SK-N-SH treated with all-trans-retinoic acid at 6 μM for 48 hours (cell line): Measurements from ENCODE around the gene CADM2.

Source experiments
- ATAC-seq: fragments of 200-7000 bp; cut with Tn5 transposase; 3 replicates; pipeline ENCODE4 v1.9.1; 2020; ENCODE audit warnings: mild to moderate bottlenecking, moderate library complexity
- ARNTL ChIP-seq: fragments of 450-650 bp; formaldehyde crosslinking; IDR thresholded peaks from 2 replicates; pipeline ENCODE4 v1.5.0; 2020; ENCODE audit warnings: low read depth, mild to moderate bottlenecking, moderate library complexity, borderline replicate concordance
- BACH2 ChIP-seq: fragments of 250-450 bp; sonication (Bioruptor Pico); IDR thresholded peaks from 2 replicates; pipeline ENCODE4 v1.9.0; 2021; ENCODE audit warnings: mild to moderate bottlenecking, borderline replicate concordance
- CSDC2 ChIP-seq: fragments of 250-450 bp; sonication (Bioruptor Pico); IDR thresholded peaks from 2 replicates; pipeline ENCODE4 v1.5.0; 2020; ENCODE audit warnings: mild to moderate bottlenecking, moderate library complexity
- ESRRG ChIP-seq: fragments of 250-450 bp; sonication (Bioruptor Pico); IDR thresholded peaks from 2 replicates; pipeline ENCODE4 v1.6.1; 2021; ENCODE audit warnings: mild to moderate bottlenecking
- GLIS3 ChIP-seq: fragments of 250-450 bp; sonication (Bioruptor Pico); IDR thresholded peaks from 2 replicates; pipeline ENCODE4 v1.5.0; 2020; ENCODE audit warnings: mild to moderate bottlenecking, moderate library complexity
- ISL1 ChIP-seq: fragments of 250-450 bp; sonication (Bioruptor Pico); IDR thresholded peaks from 2 replicates; pipeline ENCODE4 v2.1.2; 2022; ENCODE audit warnings: mild to moderate bottlenecking, moderate library complexity
- OSR1 ChIP-seq: fragments of 250-450 bp; sonication (Bioruptor Pico); IDR thresholded peaks from 2 replicates; pipeline ENCODE4 v1.8.0; 2022; ENCODE audit warnings: moderate library complexity, mild to moderate bottlenecking, inconsistent platforms
- PPARA ChIP-seq: fragments of 250-450 bp; sonication (Bioruptor Pico); IDR thresholded peaks from 2 replicates; pipeline ENCODE4 v1.5.0; 2020; ENCODE audit warnings: mild to moderate bottlenecking, borderline replicate concordance
- RARB ChIP-seq: fragments of 250-450 bp; sonication (Bioruptor Pico); IDR thresholded peaks from 2 replicates; pipeline ENCODE4 v1.8.0; 2021; ENCODE audit warnings: mild to moderate bottlenecking, moderate library complexity
- SNAI2 ChIP-seq: fragments of 250-450 bp; sonication (Bioruptor Pico); IDR thresholded peaks from 2 replicates; pipeline ENCODE4 v1.5.0; 2020; ENCODE audit warnings: mild to moderate bottlenecking, moderate library complexity
- TCF4 ChIP-seq: fragments of 250-450 bp; sonication (Bioruptor Pico); IDR thresholded peaks from 2 replicates; pipeline ENCODE4 v1.8.0; 2021; ENCODE audit warnings: mild to moderate bottlenecking, moderate library complexity, borderline replicate concordance
- TOX ChIP-seq: fragments of 250-450 bp; sonication (Bioruptor Pico); IDR thresholded peaks from 2 replicates; pipeline ENCODE4 v1.8.0; 2021; ENCODE audit warnings: mild to moderate bottlenecking, moderate library complexity, borderline replicate concordance
- ZC3H10 ChIP-seq: fragments of 250-450 bp; sonication (Bioruptor Pico); IDR thresholded peaks from 2 replicates; pipeline ENCODE4 v1.5.1; 2021; ENCODE audit warnings: mild to moderate bottlenecking, moderate library complexity
- ZFP3 ChIP-seq: fragments of 250-450 bp; sonication (Bioruptor Pico); IDR thresholded peaks from 2 replicates; pipeline ENCODE4 v1.5.0; 2020; ENCODE audit warnings: mild to moderate bottlenecking, moderate library complexity
- ZFP30 ChIP-seq: fragments of 450-650 bp; formaldehyde crosslinking; IDR thresholded peaks from 2 replicates; pipeline ENCODE4 v1.5.0; 2022; ENCODE audit warnings: mild to moderate bottlenecking, moderate library complexity
- ZNF565 ChIP-seq: fragments of 450-650 bp; formaldehyde crosslinking; conservative IDR thresholded peaks from 2 replicates; pipeline ENCODE4 v1.5.0; 2020; ENCODE audit warnings: low read depth, mild to moderate bottlenecking, moderate library complexity
- ZNF70 ChIP-seq: fragments of 450-650 bp; formaldehyde crosslinking; IDR thresholded peaks from 2 replicates; pipeline ENCODE4 v1.5.0; 2020; ENCODE audit warnings: mild to moderate bottlenecking, moderate library complexity
- ZNF8 ChIP-seq: fragments of 450-650 bp; formaldehyde crosslinking; IDR thresholded peaks from 2 replicates; pipeline ENCODE4 v1.5.0; 2020; ENCODE audit warnings: mild to moderate bottlenecking, moderate library complexity
- TF ChIP-seq, protein P1 (sequence below): fragments of 250-450 bp; sonication (Bioruptor Pico); IDR thresholded peaks from 2 replicates; pipeline ENCODE4 v1.5.0; 2020; ENCODE audit warnings: mild to moderate bottlenecking, moderate library complexity
- TF ChIP-seq, protein P2 (sequence below): fragments of 250-450 bp; sonication (Bioruptor Pico); IDR thresholded peaks from 2 replicates; pipeline ENCODE4 v1.5.1; 2020; ENCODE audit warnings: low read depth, mild to moderate bottlenecking, moderate library complexity
- TF ChIP-seq, protein P3 (sequence below): fragments of 250-450 bp; sonication (Bioruptor Pico); IDR thresholded peaks from 2 replicates; pipeline ENCODE4 v1.8.0; 2020; ENCODE audit warnings: mild to moderate bottlenecking, moderate library complexity, borderline replicate concordance
- TF ChIP-seq, protein P4 (sequence below): fragments of 250-450 bp; sonication (Bioruptor Pico); IDR thresholded peaks from 2 replicates; pipeline ENCODE4 v1.8.0; 2021; ENCODE audit warnings: low read depth, mild to moderate bottlenecking, moderate library complexity, borderline replicate concordance

CADM2 gene

DNA sequence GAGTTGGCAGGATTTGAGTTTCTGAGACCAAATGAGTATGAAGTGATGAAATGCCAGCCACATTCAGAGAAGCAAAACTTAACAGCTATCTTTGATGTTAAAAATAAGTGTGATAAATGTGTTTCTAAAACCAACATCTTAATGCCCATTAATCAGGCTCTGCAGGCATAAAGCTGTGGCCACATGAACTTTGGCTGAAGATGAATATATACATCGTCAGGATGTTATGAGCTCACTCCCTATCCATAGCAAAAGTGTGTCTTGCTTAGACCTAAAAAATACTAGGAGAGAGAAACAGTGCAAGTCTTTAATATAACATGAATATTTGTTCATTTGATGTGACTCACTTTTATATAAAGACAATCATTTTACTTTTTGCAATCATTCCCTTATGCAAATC is 218.0 kb downstream of the CADM2 start:
- no peak for ATAC-seq
- no peak for TF ChIP-seq ZC3H10 (CRISPR knock-in tag)
- TF ChIP-seq PPARA (CRISPR knock-in tag), result no peak
- no peak for TF ChIP-seq ARNTL
- no peak for TF ChIP-seq ISL1 (CRISPR knock-in tag)
- no peak for TF ChIP-seq ZNF565 (CRISPR knock-in tag)
- no peak for TF ChIP-seq ZFP3 (CRISPR knock-in tag)
- TF ChIP-seq CSDC2 (CRISPR knock-in tag), result no peak
- TF ChIP-seq, protein P1, sequence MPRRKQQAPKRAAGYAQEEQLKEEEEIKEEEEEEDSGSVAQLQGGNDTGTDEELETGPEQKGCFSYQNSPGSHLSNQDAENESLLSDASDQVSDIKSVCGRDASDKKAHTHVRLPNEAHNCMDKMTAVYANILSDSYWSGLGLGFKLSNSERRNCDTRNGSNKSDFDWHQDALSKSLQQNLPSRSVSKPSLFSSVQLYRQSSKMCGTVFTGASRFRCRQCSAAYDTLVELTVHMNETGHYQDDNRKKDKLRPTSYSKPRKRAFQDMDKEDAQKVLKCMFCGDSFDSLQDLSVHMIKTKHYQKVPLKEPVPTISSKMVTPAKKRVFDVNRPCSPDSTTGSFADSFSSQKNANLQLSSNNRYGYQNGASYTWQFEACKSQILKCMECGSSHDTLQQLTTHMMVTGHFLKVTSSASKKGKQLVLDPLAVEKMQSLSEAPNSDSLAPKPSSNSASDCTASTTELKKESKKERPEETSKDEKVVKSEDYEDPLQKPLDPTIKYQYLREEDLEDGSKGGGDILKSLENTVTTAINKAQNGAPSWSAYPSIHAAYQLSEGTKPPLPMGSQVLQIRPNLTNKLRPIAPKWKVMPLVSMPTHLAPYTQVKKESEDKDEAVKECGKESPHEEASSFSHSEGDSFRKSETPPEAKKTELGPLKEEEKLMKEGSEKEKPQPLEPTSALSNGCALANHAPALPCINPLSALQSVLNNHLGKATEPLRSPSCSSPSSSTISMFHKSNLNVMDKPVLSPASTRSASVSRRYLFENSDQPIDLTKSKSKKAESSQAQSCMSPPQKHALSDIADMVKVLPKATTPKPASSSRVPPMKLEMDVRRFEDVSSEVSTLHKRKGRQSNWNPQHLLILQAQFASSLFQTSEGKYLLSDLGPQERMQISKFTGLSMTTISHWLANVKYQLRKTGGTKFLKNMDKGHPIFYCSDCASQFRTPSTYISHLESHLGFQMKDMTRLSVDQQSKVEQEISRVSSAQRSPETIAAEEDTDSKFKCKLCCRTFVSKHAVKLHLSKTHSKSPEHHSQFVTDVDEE, result no peak
- TF ChIP-seq TOX (CRISPR knock-in tag), result no peak
- TF ChIP-seq, protein P2, sequence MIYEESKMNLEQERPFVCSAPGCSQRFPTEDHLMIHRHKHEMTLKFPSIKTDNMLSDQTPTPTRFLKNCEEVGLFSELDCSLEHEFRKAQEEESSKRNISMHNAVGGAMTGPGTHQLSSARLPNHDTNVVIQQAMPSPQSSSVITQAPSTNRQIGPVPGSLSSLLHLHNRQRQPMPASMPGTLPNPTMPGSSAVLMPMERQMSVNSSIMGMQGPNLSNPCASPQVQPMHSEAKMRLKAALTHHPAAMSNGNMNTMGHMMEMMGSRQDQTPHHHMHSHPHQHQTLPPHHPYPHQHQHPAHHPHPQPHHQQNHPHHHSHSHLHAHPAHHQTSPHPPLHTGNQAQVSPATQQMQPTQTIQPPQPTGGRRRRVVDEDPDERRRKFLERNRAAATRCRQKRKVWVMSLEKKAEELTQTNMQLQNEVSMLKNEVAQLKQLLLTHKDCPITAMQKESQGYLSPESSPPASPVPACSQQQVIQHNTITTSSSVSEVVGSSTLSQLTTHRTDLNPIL (CRISPR knock-in tag), result no peak
- TF ChIP-seq, protein P3, sequence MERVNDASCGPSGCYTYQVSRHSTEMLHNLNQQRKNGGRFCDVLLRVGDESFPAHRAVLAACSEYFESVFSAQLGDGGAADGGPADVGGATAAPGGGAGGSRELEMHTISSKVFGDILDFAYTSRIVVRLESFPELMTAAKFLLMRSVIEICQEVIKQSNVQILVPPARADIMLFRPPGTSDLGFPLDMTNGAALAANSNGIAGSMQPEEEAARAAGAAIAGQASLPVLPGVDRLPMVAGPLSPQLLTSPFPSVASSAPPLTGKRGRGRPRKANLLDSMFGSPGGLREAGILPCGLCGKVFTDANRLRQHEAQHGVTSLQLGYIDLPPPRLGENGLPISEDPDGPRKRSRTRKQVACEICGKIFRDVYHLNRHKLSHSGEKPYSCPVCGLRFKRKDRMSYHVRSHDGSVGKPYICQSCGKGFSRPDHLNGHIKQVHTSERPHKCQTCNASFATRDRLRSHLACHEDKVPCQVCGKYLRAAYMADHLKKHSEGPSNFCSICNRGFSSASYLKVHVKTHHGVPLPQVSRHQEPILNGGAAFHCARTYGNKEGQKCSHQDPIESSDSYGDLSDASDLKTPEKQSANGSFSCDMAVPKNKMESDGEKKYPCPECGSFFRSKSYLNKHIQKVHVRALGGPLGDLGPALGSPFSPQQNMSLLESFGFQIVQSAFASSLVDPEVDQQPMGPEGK, result no peak
- no peak for TF ChIP-seq SNAI2 (CRISPR knock-in tag)
- no peak for TF ChIP-seq ZNF70 (CRISPR knock-in tag)
- TF ChIP-seq ZFP30 (CRISPR knock-in tag), result no peak
- TF ChIP-seq, protein P4, sequence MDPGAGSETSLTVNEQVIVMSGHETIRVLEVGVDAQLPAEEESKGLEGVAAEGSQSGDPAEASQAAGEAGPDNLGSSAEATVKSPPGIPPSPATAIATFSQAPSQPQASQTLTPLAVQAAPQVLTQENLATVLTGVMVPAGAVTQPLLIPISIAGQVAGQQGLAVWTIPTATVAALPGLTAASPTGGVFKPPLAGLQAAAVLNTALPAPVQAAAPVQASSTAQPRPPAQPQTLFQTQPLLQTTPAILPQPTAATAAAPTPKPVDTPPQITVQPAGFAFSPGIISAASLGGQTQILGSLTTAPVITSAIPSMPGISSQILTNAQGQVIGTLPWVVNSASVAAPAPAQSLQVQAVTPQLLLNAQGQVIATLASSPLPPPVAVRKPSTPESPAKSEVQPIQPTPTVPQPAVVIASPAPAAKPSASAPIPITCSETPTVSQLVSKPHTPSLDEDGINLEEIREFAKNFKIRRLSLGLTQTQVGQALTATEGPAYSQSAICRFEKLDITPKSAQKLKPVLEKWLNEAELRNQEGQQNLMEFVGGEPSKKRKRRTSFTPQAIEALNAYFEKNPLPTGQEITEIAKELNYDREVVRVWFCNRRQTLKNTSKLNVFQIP, result no peak
- no peak for TF ChIP-seq OSR1

DNA sequence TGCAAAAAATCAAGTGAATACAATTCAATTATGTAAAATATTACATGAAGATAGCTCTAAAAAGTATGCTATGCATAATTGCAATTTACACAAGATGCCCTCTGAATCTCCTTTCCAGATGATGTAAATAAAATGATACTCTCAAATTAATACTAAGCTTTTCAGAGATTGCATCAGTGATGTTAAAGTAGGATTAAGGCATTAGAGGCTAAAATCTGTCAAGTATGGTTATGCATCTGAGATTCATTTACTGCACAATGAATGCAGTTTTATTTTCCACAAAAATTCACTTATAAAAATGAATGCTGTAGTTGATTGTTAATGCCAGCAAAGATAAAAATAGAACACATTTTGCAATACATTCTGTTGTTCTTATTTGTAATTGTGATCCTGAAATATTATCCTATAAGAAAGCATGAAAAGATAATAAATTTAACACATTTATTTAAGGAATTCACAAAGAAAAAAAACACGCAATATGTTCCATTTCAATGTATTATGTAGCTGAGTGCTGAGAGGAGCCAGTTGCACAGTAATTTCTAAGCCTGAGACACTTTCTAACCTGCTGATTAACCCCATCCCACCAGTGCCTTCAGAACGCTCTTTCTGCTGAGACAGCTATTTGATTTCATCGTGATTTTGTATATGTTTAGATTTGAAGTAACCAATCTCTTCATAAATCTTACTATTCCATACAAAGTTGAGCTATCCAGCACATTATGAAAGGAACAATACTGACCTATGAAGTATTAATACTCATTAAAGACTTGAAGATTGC is 224.4 kb downstream of the CADM2 start:
- ATAC-seq, result no peak
- no peak for TF ChIP-seq GLIS3 (CRISPR knock-in tag)
- TF ChIP-seq, protein P4, result no peak
- TF ChIP-seq ESRRG (CRISPR knock-in tag), result no peak
- TF ChIP-seq ZC3H10 (CRISPR knock-in tag), result no peak
- no peak for TF ChIP-seq PPARA (CRISPR knock-in tag)
- TF ChIP-seq ZNF8, result no peak
- no peak for TF ChIP-seq RARB (CRISPR knock-in tag)
- TF ChIP-seq, protein P3, result no peak
- TF ChIP-seq BACH2 (CRISPR knock-in tag), result no peak
- TF ChIP-seq ZFP3 (CRISPR knock-in tag), result no peak
- TF ChIP-seq ARNTL, result no peak
- TF ChIP-seq ISL1 (CRISPR knock-in tag), result no peak
- TF ChIP-seq TOX (CRISPR knock-in tag), result no peak
- TF ChIP-seq, protein P2 (CRISPR knock-in tag), result no peak
- TF ChIP-seq, protein P1, result no peak
- TF ChIP-seq ZNF565 (CRISPR knock-in tag), result no peak
- no peak for TF ChIP-seq OSR1
- TF ChIP-seq SNAI2 (CRISPR knock-in tag), result no peak
- TF ChIP-seq TCF4 (CRISPR knock-in tag), result no peak
